ENCODE measurements around the gene PLA2G3. TPM values are rescaled to one million over a fixed set of nuclear protein-coding genes. Genes with fewer than 3 reads are reported as not detected.
A peak's percentile ranks its signal among the peaks of the same experiment; 100 is the strongest.

The PLA2G3 gene
- total RNA-seq, 1 experiment from 2014 or later = 18.3 TPM

- no peak for TF ChIP-seq CREM (CRISPR knock-in tag; IDR thresholded peaks at IDR 0.05)
- no peak for TF ChIP-seq OVOL2 (CRISPR knock-in tag; IDR thresholded peaks at IDR 0.05; ENCODE audit: borderline replicate concordance)
- TF ChIP-seq TCF7 (CRISPR knock-in tag; IDR thresholded peaks at IDR 0.05; ENCODE audit: low read depth) = no peak
- no peak for TF ChIP-seq ZNF425 (CRISPR knock-in tag; conservative IDR thresholded peaks at IDR 0.05)
- TF ChIP-seq SMAD4 (CRISPR knock-in tag; IDR thresholded peaks at IDR 0.05) = no peak
- TF ChIP-seq IRF2 (CRISPR knock-in tag; IDR thresholded peaks at IDR 0.05; ENCODE audit: borderline replicate concordance, low read depth) = no peak
- ATAC-seq (no peak), DNase-seq (ENCODE audit: low spot score) (no peak)
- H3K9me3 Mint-ChIP-seq = peaks cover 16% of the 10 kb centered on the region
- POLR2A ChIA-PET = no interaction called here
- H3K36me3 Mint-ChIP-seq = peaks cover 3% of the 10 kb centered on the region; the same call in 1 of the 2 replicates
- no peak overlapping the region for H3K27ac Mint-ChIP-seq
- H3K4me1 Mint-ChIP-seq = no peaks in the 10 kb centered on the region
- peaks cover 31% of the 10 kb centered on the region for H3K27me3 Mint-ChIP-seq (ENCODE audit: low read depth)
- H3K4me3 Mint-ChIP-seq = no peak overlapping the region
- CTCF ChIA-PET = interaction anchor here (0.6 to 4.5 kb wide), 12 partner anchors 9 to 173 kb away, joined by 3 to 38 read pairs (median 4); partner anchors contain the start of genes PIK3IP1, PLA2G3, RNF185 and SELENOM
Measured at GRCh38 chr22:31150615-31151014, 10.3 kb upstream of the PLA2G3 start.

- CTCF ChIA-PET = interaction anchor here (0.6 to 4.5 kb wide), 16 partner anchors 9 to 202 kb away, joined by 3 to 38 read pairs (median 4); partner anchors contain the start of genes MORC2, PLA2G3, RNF185 and SELENOM
- no peak overlapping the region for H3K4me3 Mint-ChIP-seq
- H3K4me1 Mint-ChIP-seq = no peaks in the 10 kb centered on the region
- H3K9me3 Mint-ChIP-seq = peaks cover 27% of the 10 kb centered on the region
- peaks cover 31% of the 10 kb centered on the region for H3K27me3 Mint-ChIP-seq (ENCODE audit: low read depth)
- H3K36me3 Mint-ChIP-seq = peaks cover 3% of the 10 kb centered on the region; the same call in 1 of the 2 replicates
- peak; percentile 99 for ATAC-seq
- DNase-seq (ENCODE audit: low spot score) = peak; percentile 84
- POLR2A ChIA-PET = no interaction called here
- no peak overlapping the region for H3K27ac Mint-ChIP-seq
- TF ChIP-seq ETV6 (CRISPR knock-in tag; IDR thresholded peaks at IDR 0.05) (peak; percentile 58; the same call in 1 of the 2 replicates), CTCF (IDR thresholded peaks at IDR 0.05) (peak; percentile 79), ZNF121 (CRISPR knock-in tag; IDR thresholded peaks at IDR 0.05) (0 out of 2 replicates have a peak, but pooled peaks have one; percentile 34), IRF2 (CRISPR knock-in tag; IDR thresholded peaks at IDR 0.05; ENCODE audit: borderline replicate concordance, low read depth) (no peak), ZNF671 (CRISPR knock-in tag; IDR thresholded peaks at IDR 0.05) (no peak), ZNF317 (CRISPR knock-in tag; IDR thresholded peaks at IDR 0.05; ENCODE audit: borderline replicate concordance, low read depth) (peak; percentile 99)
Measured at GRCh38 chr22:31148953-31149627, 8.8 kb upstream of the PLA2G3 start.

- Mint-ChIP-seq H3K27me3 (ENCODE audit: low read depth) (peaks cover 25% of the 10 kb centered on the region), H3K4me1 (no peaks in the 10 kb centered on the region), H3K9me3 (peaks cover 27% of the 10 kb centered on the region), H3K36me3 (peaks cover 3% of the 10 kb centered on the region; the same call in 1 of the 2 replicates), H3K27ac (no peak overlapping the region), H3K4me3 (no peak overlapping the region)
- ChIA-PET CTCF (interaction anchor here (0.9 to 4.5 kb wide), 9 partner anchors 8 to 202 kb away, joined by 3 to 38 read pairs (median 5); partner anchors contain the start of genes MORC2, PLA2G3, SELENOM and TUG1), POLR2A (no interaction called here)
- no peak for DNase-seq (ENCODE audit: low spot score)
- no peak for ATAC-seq
- TF ChIP-seq ATF3 (CRISPR knock-in tag; conservative IDR thresholded peaks at IDR 0.05) = no peak
- no peak for TF ChIP-seq GRHL2 (CRISPR knock-in tag; IDR thresholded peaks at IDR 0.05; ENCODE audit: insufficient replicate concordance, severe bottlenecking)
- no peak for TF ChIP-seq ZNF263 (CRISPR knock-in tag; IDR thresholded peaks at IDR 0.05; ENCODE audit: low read depth)
- no peak for TF ChIP-seq CDX4 (CRISPR knock-in tag; IDR thresholded peaks at IDR 0.05; ENCODE audit: borderline replicate concordance)
- TF ChIP-seq ZMAT4 (CRISPR knock-in tag; IDR thresholded peaks at IDR 0.05) = no peak
Measured at GRCh38 chr22:31148488-31148887, 8.2 kb upstream of the PLA2G3 start.

Measured in WTC11 (cell line).